ENCODE results near the gene SLC1A5.

Gene SLC1A5

GRCh38 chr19:46741447-46741846, 46.9 kb downstream of the SLC1A5 start:
- Histone ChIP-seq H3K27me3 (no peaks in the 10 kb centered on the region), H3K36me3 (peaks cover 48% of the 10 kb centered on the region), H3K4me1 (ENCODE audit: control insufficient read depth in 1 of 2, insufficient read depth in 1 of 2, low read depth in 1 of 2, low read length in 1 of 2) (peaks cover 26 to 33% of the 10 kb centered on the region in 2 experiments), H3K27ac (no peak overlapping the region), H3K4me3 (ENCODE audit: low read depth in 1 of 2, low read length in 1 of 2) (no peak overlapping the region), H3K9me3 (no peaks in the 10 kb centered on the region)
- TF ChIP-seq, protein P1, sequence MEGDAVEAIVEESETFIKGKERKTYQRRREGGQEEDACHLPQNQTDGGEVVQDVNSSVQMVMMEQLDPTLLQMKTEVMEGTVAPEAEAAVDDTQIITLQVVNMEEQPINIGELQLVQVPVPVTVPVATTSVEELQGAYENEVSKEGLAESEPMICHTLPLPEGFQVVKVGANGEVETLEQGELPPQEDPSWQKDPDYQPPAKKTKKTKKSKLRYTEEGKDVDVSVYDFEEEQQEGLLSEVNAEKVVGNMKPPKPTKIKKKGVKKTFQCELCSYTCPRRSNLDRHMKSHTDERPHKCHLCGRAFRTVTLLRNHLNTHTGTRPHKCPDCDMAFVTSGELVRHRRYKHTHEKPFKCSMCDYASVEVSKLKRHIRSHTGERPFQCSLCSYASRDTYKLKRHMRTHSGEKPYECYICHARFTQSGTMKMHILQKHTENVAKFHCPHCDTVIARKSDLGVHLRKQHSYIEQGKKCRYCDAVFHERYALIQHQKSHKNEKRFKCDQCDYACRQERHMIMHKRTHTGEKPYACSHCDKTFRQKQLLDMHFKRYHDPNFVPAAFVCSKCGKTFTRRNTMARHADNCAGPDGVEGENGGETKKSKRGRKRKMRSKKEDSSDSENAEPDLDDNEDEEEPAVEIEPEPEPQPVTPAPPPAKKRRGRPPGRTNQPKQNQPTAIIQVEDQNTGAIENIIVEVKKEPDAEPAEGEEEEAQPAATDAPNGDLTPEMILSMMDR (IDR thresholded peaks at IDR 0.05), result no peak

DNA sequence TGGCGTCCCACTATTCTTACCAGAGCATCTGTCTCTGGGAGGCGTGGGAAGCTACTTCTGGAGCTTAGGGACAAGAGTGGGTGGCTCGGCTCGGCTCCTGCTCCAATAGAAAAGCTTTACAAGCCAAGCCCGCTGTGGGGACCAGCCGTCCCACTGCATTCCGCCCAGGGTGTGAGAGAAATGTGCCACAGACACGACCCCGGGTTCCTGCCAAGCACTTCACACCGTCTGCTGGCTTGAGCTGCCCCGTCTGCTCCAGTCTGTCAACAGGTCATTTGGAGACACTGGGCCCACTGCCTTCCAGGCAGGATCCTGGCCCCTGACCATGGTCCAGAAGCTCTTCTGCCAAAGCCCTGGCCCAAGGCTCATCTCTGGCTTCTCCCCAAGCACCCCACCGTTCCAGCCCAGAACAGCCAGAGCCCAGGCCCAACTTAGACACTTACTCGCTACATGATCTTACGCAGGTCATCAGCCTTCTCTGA, 49.1 kb downstream of the SLC1A5 start:
- Histone ChIP-seq H3K27me3 (no peaks in the 10 kb centered on the region), H3K4me1 (ENCODE audit: control insufficient read depth in 1 of 2, insufficient read depth in 1 of 2, low read depth in 1 of 2, low read length in 1 of 2) (peaks cover 28 to 32% of the 10 kb centered on the region in 2 experiments), H3K4me3 (ENCODE audit: low read depth in 1 of 2, low read length in 1 of 2) (no peak overlapping the region), H3K36me3 (peaks cover 56% of the 10 kb centered on the region), H3K27ac (no peak overlapping the region), H3K9me3 (no peaks in the 10 kb centered on the region)
- TF ChIP-seq, protein P1 (IDR thresholded peaks at IDR 0.05), result no peak

DNA sequence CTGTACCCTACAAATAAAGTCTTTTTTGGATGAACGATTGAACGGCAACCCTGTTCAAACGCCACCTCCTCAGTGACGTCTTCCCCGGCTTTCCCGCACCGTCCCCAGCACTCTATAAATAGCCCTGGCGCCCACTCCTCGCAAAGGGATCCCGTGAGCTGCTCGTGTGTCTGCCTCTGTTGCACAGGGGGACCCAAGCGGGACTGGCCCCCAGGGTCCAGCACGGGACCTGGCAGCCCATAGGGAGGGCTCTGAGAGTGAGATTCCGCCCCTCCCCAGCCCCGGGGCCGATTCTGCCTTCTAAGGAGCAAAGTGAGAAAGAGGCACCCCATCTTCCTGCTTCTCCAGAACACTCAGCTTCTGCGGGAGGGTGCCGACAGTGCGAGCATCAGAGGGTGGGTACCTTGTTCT, 50.6 kb downstream of the SLC1A5 start:
- Histone ChIP-seq H3K36me3 (peaks cover 59% of the 10 kb centered on the region), H3K27me3 (no peaks in the 10 kb centered on the region), H3K27ac (no peak overlapping the region), H3K4me1 (ENCODE audit: control insufficient read depth in 1 of 2, insufficient read depth in 1 of 2, low read depth in 1 of 2, low read length in 1 of 2) (peaks cover 30 to 33% of the 10 kb centered on the region in 2 experiments), H3K9me3 (no peaks in the 10 kb centered on the region), H3K4me3 (ENCODE audit: low read depth in 1 of 2, low read length in 1 of 2) (no peak overlapping the region)
- TF ChIP-seq, protein P1 (IDR thresholded peaks at IDR 0.05), result no peak

DNA sequence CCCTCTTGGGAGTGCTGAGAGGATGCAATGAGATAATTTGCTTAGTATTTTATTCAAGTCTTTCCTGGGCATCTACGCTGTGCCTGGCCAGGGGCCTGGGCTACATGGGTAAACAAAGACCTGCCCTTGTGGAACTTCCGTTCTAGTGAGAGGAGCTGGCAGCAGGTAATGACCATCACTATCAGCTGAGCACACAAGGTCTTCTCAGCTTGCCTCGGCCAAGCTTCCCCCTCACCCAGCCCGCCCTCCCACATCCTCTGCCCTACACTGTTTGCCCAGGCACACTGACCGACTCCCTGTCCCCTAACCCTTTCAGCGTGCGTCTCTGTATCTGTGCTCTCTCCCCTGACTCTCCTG, 51.1 kb downstream of the SLC1A5 start:
- Histone ChIP-seq H3K4me3 (ENCODE audit: low read depth in 1 of 2, low read length in 1 of 2) (no peak overlapping the region), H3K4me1 (ENCODE audit: control insufficient read depth in 1 of 2, insufficient read depth in 1 of 2, low read depth in 1 of 2, low read length in 1 of 2) (peaks cover 32 to 37% of the 10 kb centered on the region in 2 experiments), H3K9me3 (no peaks in the 10 kb centered on the region), H3K27ac (peak overlapping the region; percentile 50), H3K27me3 (no peaks in the 10 kb centered on the region), H3K36me3 (peaks cover 60% of the 10 kb centered on the region)
- TF ChIP-seq, protein P1 (IDR thresholded peaks at IDR 0.05), result no peak

DNA sequence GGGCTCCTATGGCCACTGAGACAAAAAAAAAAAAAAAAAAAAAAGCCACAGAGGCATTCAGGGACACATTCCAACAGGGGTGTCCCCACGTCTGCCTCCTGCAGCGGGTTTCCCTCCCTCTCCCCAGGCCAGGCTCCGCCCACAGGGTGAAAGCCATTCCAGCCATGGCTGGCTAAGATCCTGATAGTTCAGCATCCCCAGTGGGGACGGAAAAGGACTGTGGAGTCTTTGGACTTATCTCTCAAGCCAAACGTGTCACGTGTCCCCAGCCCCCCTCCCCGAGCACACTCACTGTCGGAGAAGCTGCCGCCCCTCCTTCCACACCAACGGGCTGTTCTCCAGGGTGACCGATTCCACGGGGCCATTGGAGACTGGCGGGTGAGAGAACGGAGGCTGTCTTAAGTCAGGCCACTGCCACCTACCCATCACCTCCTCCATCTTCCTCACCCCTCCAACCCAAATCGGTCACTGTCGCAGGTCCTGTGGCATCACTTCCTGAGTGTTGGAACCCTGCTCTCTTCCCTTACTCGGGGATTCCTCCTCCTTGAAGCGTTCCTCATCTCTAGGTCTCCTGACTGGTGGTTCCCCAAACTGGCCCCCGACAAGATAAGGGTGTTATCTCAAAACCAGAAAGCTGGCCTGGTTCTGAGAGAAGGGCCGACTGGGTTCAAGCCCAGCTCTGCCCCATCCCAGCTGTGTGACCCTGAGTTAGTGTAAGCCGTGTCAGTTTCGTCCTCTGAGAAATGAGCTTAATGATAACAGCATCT, 51.7 kb downstream of the SLC1A5 start:
- H3K4me3 ChIP-seq (ENCODE audit: low read depth in 1 of 2, low read length in 1 of 2), result no peak overlapping the region
- TF ChIP-seq, protein P1 (IDR thresholded peaks at IDR 0.05), result no peak
- peaks cover 38 to 43% of the 10 kb centered on the region in 2 experiments for H3K4me1 ChIP-seq (ENCODE audit: control insufficient read depth in 1 of 2, insufficient read depth in 1 of 2, low read depth in 1 of 2, low read length in 1 of 2)
- no peaks in the 10 kb centered on the region for H3K27me3 ChIP-seq
- H3K9me3 ChIP-seq, result no peaks in the 10 kb centered on the region
- H3K27ac ChIP-seq, result peak overlapping the region; percentile 50
- peaks cover 58% of the 10 kb centered on the region for H3K36me3 ChIP-seq

All from neutrophil (primary cell).